K562 (cell line): ENCODE measurements around the gene CENPO. TPM values are rescaled to one million over a fixed set of nuclear protein-coding genes. Genes with fewer than 3 reads are reported as not detected.

Source experiments
- ATF7 ChIP-seq: fragments of 450-650 bp; IDR thresholded peaks from 2 replicates; pipeline ENCODE4 v1.7.1; 2014; ENCODE audit warnings: mild to moderate bottlenecking, moderate library complexity
- BCOR ChIP-seq: fragments of 450-650 bp; IDR thresholded peaks from 2 replicates; pipeline ENCODE4 v1.6.1; 2016
- CAMTA2 ChIP-seq: fragments of 250-450 bp; sonication (Bioruptor Pico); conservative IDR thresholded peaks from 2 replicates; pipeline ENCODE4 v1.5.1; 2022
- CBX1 ChIP-seq: sonication (generic); IDR thresholded peaks from 2 replicates; pipeline ENCODE4 v1.6.1; 2016; ENCODE audit warnings: antibody characterized with exemption, low read depth, mild to moderate bottlenecking
- CBX3 ChIP-seq, 2 experiments: IDR thresholded peaks; 1 replicate in 1 of 2; 2 replicates in 1 of 2; pipeline ENCODE4 v1.6.1; 2012; ENCODE audit warnings: inconsistent platforms in 2 of 2, low read length in 2 of 2, borderline replicate concordance in 1 of 2, control low read depth in 1 of 2
- CTCFL ChIP-seq: IDR thresholded peaks from 2 replicates; pipeline ENCODE4 v1.6.1; 2011; ENCODE audit warnings: borderline replicate concordance, low read depth, mild to moderate bottlenecking, moderate library complexity, low read length; ENCODE audit not compliant: insufficient read depth, poor library complexity, severe bottlenecking
- FOXA3 ChIP-seq, 2 experiments: fragments of 450-650 bp in 1 of 2; sonication (generic) in 1 of 2; formaldehyde crosslinking; IDR thresholded peaks in 1 of 2; conservative IDR thresholded peaks in 1 of 2; 2 replicates each; pipeline versions ENCODE4 v1.4.0 to v1.8.0; 2020 to 2022; ENCODE audit warnings: mild to moderate bottlenecking in 2 of 2, missing genetic modification reagents in 1 of 2
- HINFP ChIP-seq: fragments of 450-650 bp; conservative IDR thresholded peaks from 2 replicates; pipeline ENCODE4 v1.6.1; 2016; ENCODE audit warnings: missing genetic modification characterization, low read depth, mild to moderate bottlenecking, control low read depth, missing compliant biosample characterization
- KDM4B ChIP-seq, 2 experiments: fragments of 450-650 bp in 1 of 2; sonication (generic) in 1 of 2; IDR thresholded peaks; 2 replicates each; pipeline ENCODE4 v1.6.1; 2016 to 2017; ENCODE audit warnings: borderline replicate concordance in 2 of 2, antibody characterized with exemption in 1 of 2, low read depth in 1 of 2, mild to moderate bottlenecking in 1 of 2
- MTF1 ChIP-seq: fragments of 250-450 bp; sonication (Bioruptor Pico); IDR thresholded peaks from 2 replicates; pipeline ENCODE4 v1.9.0; 2021; ENCODE audit warnings: moderate library complexity, mild to moderate bottlenecking, inconsistent platforms, borderline replicate concordance
- MYC ChIP-seq, 2 experiments: fragments of 250-450 bp in 1 of 2; sonication (Bioruptor Pico) in 1 of 2; IDR thresholded peaks; 2 replicates each; pipeline versions ENCODE4 v1.5.1 to v1.6.1; 2012 to 2021; ENCODE audit warnings: low read depth in 2 of 2, borderline replicate concordance in 1 of 2, improper control_type of control experiment in 1 of 2, low read length in 1 of 2, mild to moderate bottlenecking in 1 of 2, moderate library complexity in 1 of 2
- POLR2A ChIP-seq: fragments of 450-650 bp; conservative IDR thresholded peaks from 2 replicates; pipeline ENCODE4 v1.6.1; 2016
- RAD21 ChIP-seq, 2 experiments: fragments of 250-450 bp in 1 of 2; fragments of 450-650 bp in 1 of 2; sonication (Bioruptor Pico) in 1 of 2; formaldehyde crosslinking in 1 of 2; IDR thresholded peaks in 1 of 2; conservative IDR thresholded peaks in 1 of 2; 2 replicates each; pipeline versions ENCODE4 v1.4.0 to v1.8.0; 2020 to 2022; ENCODE audit warnings: mild to moderate bottlenecking in 2 of 2, moderate library complexity in 1 of 2
- RHOXF2B ChIP-seq: fragments of 250-450 bp; sonication (Bioruptor Pico); conservative IDR thresholded peaks from 2 replicates; pipeline ENCODE4 v1.5.1; 2021
- SMC3 ChIP-seq: conservative IDR thresholded peaks from 2 replicates; pipeline ENCODE4 v1.6.1; 2011; ENCODE audit warnings: low read depth, low read length, improper control_type of control experiment; ENCODE audit not compliant: insufficient read depth
- XRCC4 ChIP-seq: IDR thresholded peaks from one replicate; pipeline ENCODE4 v1.6.1; 2011; ENCODE audit not compliant: insufficient read depth, insufficient read length; ENCODE audit errors: extremely low read depth
- XRCC5 ChIP-seq: fragments of 200-400 bp; formaldehyde crosslinking; IDR thresholded peaks from 2 replicates; pipeline ENCODE4 v1.6.1; 2017; ENCODE audit warnings: low read depth, mild to moderate bottlenecking, low read length
- ZFP1 ChIP-seq: fragments of 450-650 bp; formaldehyde crosslinking; IDR thresholded peaks from 2 replicates; pipeline ENCODE4 v1.4.0; 2020; ENCODE audit warnings: mild to moderate bottlenecking, mixed read lengths
- ZKSCAN8 ChIP-seq: fragments of 200-800 bp; sonication (Bioruptor generic); IDR thresholded peaks from 2 replicates; pipeline ENCODE4 v1.6.1; 2016; ENCODE audit warnings: missing genetic modification characterization, missing compliant biosample characterization
- ZNF589 ChIP-seq: fragments of 200-800 bp; sonication (Bioruptor generic); IDR thresholded peaks from 2 replicates; pipeline ENCODE4 v1.6.1; 2016; ENCODE audit warnings: low read depth, missing genetic modification characterization, missing compliant biosample characterization
- ZNF696 ChIP-seq: fragments of 250-450 bp; sonication (Bioruptor Pico); conservative IDR thresholded peaks from 2 replicates; pipeline ENCODE4 v1.4.0; 2020; ENCODE audit warnings: mild to moderate bottlenecking, moderate library complexity
- ZNF764 ChIP-seq: fragments of 250-450 bp; sonication (Bioruptor Pico); IDR thresholded peaks from 2 replicates; pipeline ENCODE4 v1.4.0; 2020; ENCODE audit warnings: low read depth, mild to moderate bottlenecking, moderate library complexity
- ZNF766 ChIP-seq: fragments of 200-800 bp; sonication (Bioruptor generic); conservative IDR thresholded peaks from 2 replicates; pipeline ENCODE4 v1.6.1; 2016; ENCODE audit warnings: missing genetic modification characterization, missing compliant biosample characterization
- ZZZ3 ChIP-seq: fragments of 450-650 bp; IDR thresholded peaks from 2 replicates; pipeline ENCODE4 v1.6.1; 2016; ENCODE audit warnings: antibody characterized with exemption, mild to moderate bottlenecking, moderate library complexity
- polyA plus RNA-seq, 8 experiments: library from polyadenylated mRNA; depleted of rRNA in 4 of 8; stranded (reverse) in 5 of 8; unstranded in 3 of 8; fragments of >200 nt; fragmentation: Nextera tagmentation in 2 of 8; fragmentation: Illumina TruSeq in 1 of 8; extraction: Ambion mirVana in 2 of 8; extraction: Trizol in 1 of 8; gene quantifications; 2 replicates each; pipeline versions ENCODE4 v1.2.1 to v1.2.3, GENCODE V29; 2011 to 2014; ENCODE audit warnings: inconsistent platforms in 1 of 8, missing spikeins in 1 of 8
- total RNA-seq, 7 experiments: library from RNA; depleted of rRNA in 6 of 7; stranded (reverse); fragments of >200 nt in 6 of 7; fragmentation: Illumina TruSeq in 2 of 7; extraction: Trizol in 2 of 7; gene quantifications; 2 replicates each; pipeline versions ENCODE4 v1.2.1 to v1.2.3, GENCODE V29; 2011 to 2021; ENCODE audit warnings: low replicate concordance in 1 of 7

Gene CENPO
- total and polyA plus RNA-seq, 9 of the 15 experiments (the other 6 are each of a cell fraction or from before 2014, with no cell fraction given), result 30.6 to 59.4 (median 38.9) TPM

GRCh38 chr2:24824966-24825882 is 32.0 kb downstream of the CENPO start (continued):
- TF ChIP-seq ZZZ3, result no peak
- TF ChIP-seq CBX3 (IDR thresholded peaks at IDR 0.05; ENCODE audit: borderline replicate concordance in 1 of 2, low read length in 2 of 2), result peak in 1 of 2 experiments; percentile 57; a peak in 1 of 3 replicates
- no peak for TF ChIP-seq CAMTA2 (CRISPR knock-in tag)
- TF ChIP-seq ZNF766 (CRISPR knock-in tag), result no peak
- no peak for TF ChIP-seq XRCC5
- TF ChIP-seq ZNF696 (CRISPR knock-in tag), result no peak
- TF ChIP-seq BCOR, result no peak
- TF ChIP-seq MYC (IDR thresholded peaks at IDR 0.05; ENCODE audit: low read depth, low read length), result no peak
- TF ChIP-seq MYC (CRISPR knock-in tag; IDR thresholded peaks at IDR 0.05; ENCODE audit: borderline replicate concordance, low read depth), result no peak
- peak; percentile 43; the same call in 1 of the 2 replicates for TF ChIP-seq ZNF764
- TF ChIP-seq SMC3, result 0 out of 2 replicates have a peak, but pooled peaks have one; percentile 28
- no peak for TF ChIP-seq ATF7
- no peak for TF ChIP-seq ZNF589 (CRISPR knock-in tag)
- TF ChIP-seq HINFP (tag), result no peak
- TF ChIP-seq XRCC4, result no peak
- TF ChIP-seq ZKSCAN8, result no peak
- no peak; the same call in 1 of the 2 replicates for TF ChIP-seq POLR2A
- peak in 1 of 2 experiments; percentile 45; a peak in 2 of 4 replicates for TF ChIP-seq RAD21 (CRISPR knock-in tag; conservative IDR thresholded peaks at IDR 0.05 in 1 of 2, IDR thresholded peaks at IDR 0.05 in 1 of 2)
- no peak for TF ChIP-seq ZFP1 (CRISPR knock-in tag)
- TF ChIP-seq CTCFL, result peak; percentile 42
- TF ChIP-seq RHOXF2B (CRISPR knock-in tag), result no peak
- TF ChIP-seq KDM4B (IDR thresholded peaks at IDR 0.05; ENCODE audit: borderline replicate concordance in 2 of 2, low read depth in 1 of 2), result no peak
- TF ChIP-seq MTF1 (CRISPR knock-in tag), result no peak
- TF ChIP-seq FOXA3 (CRISPR knock-in tag; conservative IDR thresholded peaks at IDR 0.05 in 1 of 2, IDR thresholded peaks at IDR 0.05 in 1 of 2), result no peak
- 0 out of 2 replicates have a peak, but pooled peaks have one; percentile 30 for TF ChIP-seq CBX1
